HepG2 (cell line): ENCODE measurements around the gene SLC26A2. TPM values are rescaled to one million over a fixed set of nuclear protein-coding genes. Genes with fewer than 3 reads are reported as not detected.

Experiments used
- ARID2 ChIP-seq: sonication (generic); formaldehyde crosslinking; IDR thresholded peaks from 2 replicates; pipeline ENCODE4 v1.8.1; 2022; ENCODE audit warnings: mild to moderate bottlenecking, missing genetic modification reagents, borderline replicate concordance
- EEA1 ChIP-seq: sonication (generic); formaldehyde crosslinking; IDR thresholded peaks from 2 replicates; pipeline ENCODE4 v1.5.1; 2020; ENCODE audit warnings: mild to moderate bottlenecking, missing genetic modification reagents, borderline replicate concordance
- ELF3 ChIP-seq: IDR thresholded peaks from 2 replicates; pipeline ENCODE4 v1.6.1; 2016; ENCODE audit warnings: missing genetic modification reagents, missing compliant biosample characterization
- KDM1A ChIP-seq: IDR thresholded peaks from 2 replicates; pipeline ENCODE4 v1.6.1; 2016; ENCODE audit warnings: missing compliant biosample characterization
- LCORL ChIP-seq, 2 experiments: fragments of 450-650 bp in 1 of 2; sonication (generic) in 1 of 2; formaldehyde crosslinking in 1 of 2; IDR thresholded peaks; 2 replicates each; pipeline versions ENCODE4 v1.5.0 to v1.6.1; 2017 to 2020; ENCODE audit warnings: antibody characterized with exemption in 1 of 2, missing genetic modification reagents in 1 of 2
- MIER3 ChIP-seq: IDR thresholded peaks from 2 replicates; pipeline ENCODE4 v1.6.1; 2016; ENCODE audit warnings: missing compliant biosample characterization, borderline replicate concordance
- NCOA2 ChIP-seq: sonication (generic); formaldehyde crosslinking; IDR thresholded peaks from 2 replicates; pipeline ENCODE4 v1.8.0; 2022; ENCODE audit warnings: inconsistent platforms
- NFE2L2 ChIP-seq: fragments of 150-350 bp; IDR thresholded peaks from 2 replicates; pipeline ENCODE4 v1.6.1; 2014; ENCODE audit warnings: low read length
- PITX1 ChIP-seq: sonication (generic); formaldehyde crosslinking; IDR thresholded peaks from 2 replicates; pipeline ENCODE4 v1.5.1; 2020; ENCODE audit warnings: mild to moderate bottlenecking, missing genetic modification reagents
- SMAD9 ChIP-seq: sonication (generic); formaldehyde crosslinking; IDR thresholded peaks from 2 replicates; pipeline ENCODE4 v1.5.1; 2020; ENCODE audit warnings: mild to moderate bottlenecking, missing genetic modification reagents
- SP140L ChIP-seq: sonication (generic); formaldehyde crosslinking; IDR thresholded peaks from 2 replicates; pipeline ENCODE4 v1.4.0; 2020; ENCODE audit warnings: missing genetic modification reagents, borderline replicate concordance
- SP2 ChIP-seq: sonication (generic); formaldehyde crosslinking; IDR thresholded peaks from 2 replicates; pipeline ENCODE4 v1.5.1; 2020; ENCODE audit warnings: mild to moderate bottlenecking, missing genetic modification reagents
- ZFP41 ChIP-seq: sonication (generic); formaldehyde crosslinking; IDR thresholded peaks from 2 replicates; pipeline ENCODE4 v1.4.0; 2020; ENCODE audit warnings: mild to moderate bottlenecking, missing genetic modification reagents, borderline replicate concordance
- ZFP62 ChIP-seq: sonication (generic); formaldehyde crosslinking; IDR thresholded peaks from 2 replicates; pipeline ENCODE4 v1.4.0; 2020; ENCODE audit warnings: missing genetic modification reagents
- ZNF230 ChIP-seq: sonication (generic); formaldehyde crosslinking; IDR thresholded peaks from 2 replicates; pipeline ENCODE4 v1.4.0; 2020; ENCODE audit warnings: mild to moderate bottlenecking, missing genetic modification reagents
- ZNF24 ChIP-seq: fragments of 450-650 bp; IDR thresholded peaks from 2 replicates; pipeline ENCODE4 v1.6.1; 2017; ENCODE audit warnings: antibody characterized with exemption, mild to moderate bottlenecking
- ZNF251 ChIP-seq: sonication (generic); formaldehyde crosslinking; IDR thresholded peaks from 2 replicates; pipeline ENCODE4 v1.9.0; 2021; ENCODE audit warnings: mild to moderate bottlenecking, missing genetic modification reagents
- ZNF282 ChIP-seq: fragments of 450-650 bp; IDR thresholded peaks from 2 replicates; pipeline ENCODE4 v1.6.1; 2018; ENCODE audit not compliant: partially characterized antibody
- ZNF367 ChIP-seq: sonication (generic); formaldehyde crosslinking; IDR thresholded peaks from 2 replicates; pipeline ENCODE4 v1.4.0; 2020; ENCODE audit warnings: missing genetic modification reagents, borderline replicate concordance
- polyA plus RNA-seq, 8 experiments: library from polyadenylated mRNA; depleted of rRNA in 3 of 8; stranded (reverse) in 7 of 8; unstranded in 1 of 8; fragments of >200 nt; fragmentation: Illumina TruSeq in 4 of 8; extraction: Trizol in 4 of 8; gene quantifications; 2 replicates each; pipeline versions ENCODE4 v1.2.1 to v1.2.3, GENCODE V29; 2011 to 2016; ENCODE audit warnings: low read depth in 4 of 8, missing spikeins in 1 of 8, mixed read lengths in 1 of 8; ENCODE audit not compliant: insufficient read depth in 1 of 8
- total RNA-seq, 5 experiments: library from RNA; depleted of rRNA; stranded (reverse); fragments of >200 nt; fragmentation: Illumina TruSeq; extraction: Trizol; gene quantifications; 2 replicates each; pipeline ENCODE4 v1.2.3, GENCODE V29; 2016; ENCODE audit warnings: low read depth in 1 of 5
- TF ChIP-seq, protein P1 (sequence below): IDR thresholded peaks from 2 replicates; pipeline ENCODE4 v1.6.1; 2012; ENCODE audit warnings: inconsistent platforms
- TF ChIP-seq, protein P2 (sequence below): sonication (generic); formaldehyde crosslinking; IDR thresholded peaks from 2 replicates; pipeline ENCODE4 v1.8.0; 2022; ENCODE audit warnings: mild to moderate bottlenecking, missing genetic modification reagents, moderate library complexity
- TF ChIP-seq, protein P3 (sequence below): sonication (generic); formaldehyde crosslinking; IDR thresholded peaks from 2 replicates; pipeline ENCODE4 v1.4.0; 2020; ENCODE audit warnings: missing genetic modification reagents
- TF ChIP-seq, protein P4 (sequence below): sonication (generic); formaldehyde crosslinking; IDR thresholded peaks from 2 replicates; pipeline ENCODE4 v1.4.0; 2020; ENCODE audit warnings: mild to moderate bottlenecking, missing genetic modification reagents, borderline replicate concordance

SLC26A2 gene
- total and polyA plus RNA-seq, 2 of the 13 experiments (the other 11 are each of a cell fraction or from before 2014, with no cell fraction given) = 2.2 to 7.9 TPM

DNA sequence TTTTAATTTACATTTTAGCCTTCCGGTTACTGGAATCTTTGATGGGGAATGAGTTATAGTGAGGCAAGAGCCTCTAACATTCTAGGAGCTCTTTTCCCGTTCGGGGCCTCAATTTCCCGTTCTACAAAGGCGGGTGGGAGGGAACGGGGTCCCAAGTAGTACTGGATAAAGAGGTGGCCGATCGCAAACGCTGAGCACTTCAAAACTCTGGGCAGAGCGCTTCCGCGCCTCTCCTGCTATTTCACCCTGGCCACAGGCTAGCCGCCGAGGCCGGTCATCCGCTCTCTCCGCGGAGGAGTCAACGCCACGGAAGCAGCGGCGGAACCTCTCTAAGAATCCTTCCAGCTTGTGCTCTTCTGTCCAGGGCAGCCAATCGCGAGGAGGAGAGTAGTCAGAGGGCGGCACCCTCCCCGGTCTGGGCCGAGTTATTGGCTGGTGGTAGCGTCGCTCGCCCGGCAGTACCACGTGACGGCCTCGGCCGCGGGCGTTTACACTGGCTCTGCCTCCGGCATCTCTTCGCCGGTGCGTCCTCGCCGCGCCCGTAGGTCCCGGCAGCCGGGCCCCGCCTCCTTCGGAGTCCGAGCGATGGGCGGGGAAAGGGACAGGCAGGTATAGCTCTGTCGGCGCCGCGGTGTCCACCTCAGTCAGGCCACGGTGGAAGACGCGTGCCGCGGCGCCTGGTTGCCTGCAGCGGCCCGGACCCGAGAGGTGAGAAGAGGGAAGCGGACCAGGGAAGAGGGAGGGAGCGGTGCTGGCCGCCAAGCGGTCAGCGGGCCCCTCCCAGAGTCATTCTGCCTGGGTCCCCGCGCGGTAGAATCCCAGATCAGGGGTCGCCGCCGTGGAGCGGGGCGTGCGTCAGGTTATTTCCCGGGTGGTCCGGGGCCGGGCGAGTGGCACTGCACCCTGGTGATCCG, at the start of gene SLC26A2 (continued):
- TF ChIP-seq ZNF24 (no peak), ZNF282 (no peak), ARID2 (no peak), ZNF230 (CRISPR knock-in tag) (0 out of 2 replicates have a peak, but pooled peaks have one; percentile 64), ZFP41 (CRISPR knock-in tag) (peak; percentile 87; the same call in 1 of the 2 replicates), NCOA2 (no peak), ELF3 (CRISPR knock-in tag) (peak; percentile 15; the same call in 1 of the 2 replicates), SP2 (CRISPR knock-in tag) (peak; percentile 99), SP140L (CRISPR knock-in tag) (no peak), EEA1 (CRISPR knock-in tag) (no peak), PITX1 (CRISPR knock-in tag) (peak; percentile 38; the same call in 1 of the 2 replicates), KDM1A (CRISPR knock-in tag) (no peak), ZNF367 (no peak), SMAD9 (CRISPR knock-in tag) (no peak), LCORL (IDR thresholded peaks at IDR 0.05) (no peak), LCORL (CRISPR knock-in tag; IDR thresholded peaks at IDR 0.05) (peak; percentile 67; the same call in 1 of the 2 replicates), MIER3 (CRISPR knock-in tag) (no peak; the same call in 1 of the 2 replicates), ZNF251 (no peak), NFE2L2 (no peak), ZFP62 (CRISPR knock-in tag) (no peak)
- TF ChIP-seq, protein P1, sequence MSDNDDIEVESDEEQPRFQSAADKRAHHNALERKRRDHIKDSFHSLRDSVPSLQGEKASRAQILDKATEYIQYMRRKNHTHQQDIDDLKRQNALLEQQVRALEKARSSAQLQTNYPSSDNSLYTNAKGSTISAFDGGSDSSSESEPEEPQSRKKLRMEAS = peak; percentile 86
- TF ChIP-seq, protein P2, sequence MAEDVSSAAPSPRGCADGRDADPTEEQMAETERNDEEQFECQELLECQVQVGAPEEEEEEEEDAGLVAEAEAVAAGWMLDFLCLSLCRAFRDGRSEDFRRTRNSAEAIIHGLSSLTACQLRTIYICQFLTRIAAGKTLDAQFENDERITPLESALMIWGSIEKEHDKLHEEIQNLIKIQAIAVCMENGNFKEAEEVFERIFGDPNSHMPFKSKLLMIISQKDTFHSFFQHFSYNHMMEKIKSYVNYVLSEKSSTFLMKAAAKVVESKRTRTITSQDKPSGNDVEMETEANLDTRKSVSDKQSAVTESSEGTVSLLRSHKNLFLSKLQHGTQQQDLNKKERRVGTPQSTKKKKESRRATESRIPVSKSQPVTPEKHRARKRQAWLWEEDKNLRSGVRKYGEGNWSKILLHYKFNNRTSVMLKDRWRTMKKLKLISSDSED (CRISPR knock-in tag) = no peak
- TF ChIP-seq, protein P3, sequence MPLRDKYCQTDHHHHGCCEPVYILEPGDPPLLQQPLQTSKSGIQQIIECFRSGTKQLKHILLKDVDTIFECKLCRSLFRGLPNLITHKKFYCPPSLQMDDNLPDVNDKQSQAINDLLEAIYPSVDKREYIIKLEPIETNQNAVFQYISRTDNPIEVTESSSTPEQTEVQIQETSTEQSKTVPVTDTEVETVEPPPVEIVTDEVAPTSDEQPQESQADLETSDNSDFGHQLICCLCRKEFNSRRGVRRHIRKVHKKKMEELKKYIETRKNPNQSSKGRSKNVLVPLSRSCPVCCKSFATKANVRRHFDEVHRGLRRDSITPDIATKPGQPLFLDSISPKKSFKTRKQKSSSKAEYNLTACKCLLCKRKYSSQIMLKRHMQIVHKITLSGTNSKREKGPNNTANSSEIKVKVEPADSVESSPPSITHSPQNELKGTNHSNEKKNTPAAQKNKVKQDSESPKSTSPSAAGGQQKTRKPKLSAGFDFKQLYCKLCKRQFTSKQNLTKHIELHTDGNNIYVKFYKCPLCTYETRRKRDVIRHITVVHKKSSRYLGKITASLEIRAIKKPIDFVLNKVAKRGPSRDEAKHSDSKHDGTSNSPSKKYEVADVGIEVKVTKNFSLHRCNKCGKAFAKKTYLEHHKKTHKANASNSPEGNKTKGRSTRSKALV (CRISPR knock-in tag) = peak; percentile 75; the same call in 1 of the 2 replicates
- TF ChIP-seq, protein P4, sequence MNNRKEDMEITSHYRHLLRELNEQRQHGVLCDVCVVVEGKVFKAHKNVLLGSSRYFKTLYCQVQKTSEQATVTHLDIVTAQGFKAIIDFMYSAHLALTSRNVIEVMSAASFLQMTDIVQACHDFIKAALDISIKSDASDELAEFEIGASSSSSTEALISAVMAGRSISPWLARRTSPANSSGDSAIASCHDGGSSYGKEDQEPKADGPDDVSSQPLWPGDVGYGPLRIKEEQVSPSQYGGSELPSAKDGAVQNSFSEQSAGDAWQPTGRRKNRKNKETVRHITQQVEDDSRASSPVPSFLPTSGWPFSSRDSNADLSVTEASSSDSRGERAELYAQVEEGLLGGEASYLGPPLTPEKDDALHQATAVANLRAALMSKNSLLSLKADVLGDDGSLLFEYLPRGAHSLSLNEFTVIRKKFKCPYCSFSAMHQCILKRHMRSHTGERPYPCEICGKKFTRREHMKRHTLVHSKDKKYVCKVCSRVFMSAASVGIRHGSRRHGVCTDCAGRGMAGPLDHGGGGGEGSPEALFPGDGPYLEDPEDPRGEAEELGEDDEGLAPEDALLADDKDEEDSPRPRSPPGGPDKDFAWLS (CRISPR knock-in tag) = no peak
